Nephron (organoid): ENCODE measurements around the gene BCAS1.

Experiments
- H3K27ac Mint-ChIP-seq, 3 experiments: 2 replicates each; pipeline ENCODE4 v1.8.0; 2020; ENCODE audit warnings: mixed read lengths in 3 of 3, mild to moderate bottlenecking in 2 of 3, moderate library complexity in 1 of 3
- H3K27me3 Mint-ChIP-seq: 2 replicates; pipeline ENCODE4 v1.8.0; 2021; ENCODE audit warnings: low read depth, mild to moderate bottlenecking, moderate library complexity, mixed read lengths
- H3K36me3 Mint-ChIP-seq: 2 replicates; pipeline ENCODE4 v1.8.0; 2020; ENCODE audit warnings: low read depth, mixed read lengths
- H3K4me1 Mint-ChIP-seq: 2 replicates; pipeline ENCODE4 v1.8.0; 2020; ENCODE audit warnings: mixed read lengths
- H3K4me3 Mint-ChIP-seq, 3 experiments: 2 replicates each; pipeline ENCODE4 v1.8.0; 2020; ENCODE audit warnings: mild to moderate bottlenecking in 3 of 3, mixed read lengths in 3 of 3, moderate library complexity in 2 of 3
- H3K9me3 Mint-ChIP-seq: 2 replicates; pipeline ENCODE4 v1.8.0; 2020; ENCODE audit warnings: mixed read lengths
- TF ChIP-seq, protein P1 (sequence below), 3 experiments: fragments of 200-600 bp; sonication (generic); IDR thresholded peaks; one replicate each; pipeline ENCODE4 v1.5.0; 2021; ENCODE audit warnings: antibody characterized with exemption in 3 of 3; ENCODE audit not compliant: unreplicated experiment in 3 of 3

The BCAS1 gene, protein sequence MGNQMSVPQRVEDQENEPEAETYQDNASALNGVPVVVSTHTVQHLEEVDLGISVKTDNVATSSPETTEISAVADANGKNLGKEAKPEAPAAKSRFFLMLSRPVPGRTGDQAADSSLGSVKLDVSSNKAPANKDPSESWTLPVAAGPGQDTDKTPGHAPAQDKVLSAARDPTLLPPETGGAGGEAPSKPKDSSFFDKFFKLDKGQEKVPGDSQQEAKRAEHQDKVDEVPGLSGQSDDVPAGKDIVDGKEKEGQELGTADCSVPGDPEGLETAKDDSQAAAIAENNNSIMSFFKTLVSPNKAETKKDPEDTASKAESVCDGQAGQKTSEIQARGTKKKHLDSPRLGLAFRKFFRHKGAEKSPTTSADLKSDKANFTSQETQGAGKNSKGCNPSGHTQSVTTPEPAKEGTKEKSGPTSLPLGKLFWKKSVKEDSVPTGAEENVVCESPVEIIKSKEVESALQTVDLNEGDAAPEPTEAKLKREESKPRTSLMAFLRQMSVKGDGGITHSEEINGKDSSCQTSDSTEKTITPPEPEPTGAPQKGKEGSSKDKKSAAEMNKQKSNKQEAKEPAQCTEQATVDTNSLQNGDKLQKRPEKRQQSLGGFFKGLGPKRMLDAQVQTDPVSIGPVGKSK

DNA sequence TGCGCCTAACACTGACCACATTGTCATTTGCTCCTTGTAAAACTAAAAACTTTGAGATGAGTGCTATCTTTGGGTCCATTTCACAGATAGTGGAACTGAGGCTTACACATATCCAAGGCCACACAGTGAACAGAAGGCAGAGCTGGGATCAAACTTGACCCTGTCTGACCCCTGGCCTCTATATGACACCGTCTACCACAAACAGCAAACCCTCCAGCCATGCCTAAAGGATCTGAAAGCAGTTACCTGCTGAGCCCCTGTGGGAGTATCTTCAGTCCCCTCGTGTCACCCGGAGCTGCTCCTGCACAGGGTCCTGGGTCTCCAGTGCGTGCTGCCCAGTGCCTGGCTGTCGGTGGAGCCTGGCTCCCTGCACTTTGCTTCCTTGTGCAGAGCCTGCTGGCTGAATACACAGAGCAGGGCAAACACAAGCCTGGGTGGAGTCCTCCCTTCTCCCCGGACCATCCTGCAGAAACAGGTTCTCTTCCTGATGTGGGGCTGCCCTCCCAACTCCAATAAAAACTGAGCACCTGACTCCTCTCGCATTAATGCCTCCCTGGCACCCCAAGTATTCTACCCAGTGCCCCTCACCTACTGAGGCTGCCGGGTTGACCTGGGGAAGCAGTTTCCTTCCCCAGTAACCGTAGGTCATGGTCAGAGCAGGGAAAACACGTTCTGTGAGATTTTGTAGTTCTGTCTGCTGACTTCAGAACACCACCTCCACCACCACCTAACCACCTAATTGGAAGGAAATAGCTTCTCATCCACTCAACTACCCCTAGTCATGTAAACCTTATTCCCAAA, at the start of gene BCAS1:
Gene BCAS1 (minus strand): TSS at position 408 of the 801 bp plus-strand sequence. CDS start 11,876 bp downstream, outside the sequence.
- H3K27ac Mint-ChIP-seq: peak within 1 kb of the TSS in 2 of 3 experiments; percentile 41 to 87
- peaks cover 4% of the 10 kb centered on the region for H3K4me1 Mint-ChIP-seq
- H3K27me3 Mint-ChIP-seq: peaks cover 8% of the 10 kb centered on the region
- no peaks in the 10 kb centered on the region for H3K9me3 Mint-ChIP-seq
- no peaks in the 10 kb centered on the region for H3K36me3 Mint-ChIP-seq
- H3K4me3 Mint-ChIP-seq: no peak within 1 kb of the TSS
- TF ChIP-seq, protein P1, sequence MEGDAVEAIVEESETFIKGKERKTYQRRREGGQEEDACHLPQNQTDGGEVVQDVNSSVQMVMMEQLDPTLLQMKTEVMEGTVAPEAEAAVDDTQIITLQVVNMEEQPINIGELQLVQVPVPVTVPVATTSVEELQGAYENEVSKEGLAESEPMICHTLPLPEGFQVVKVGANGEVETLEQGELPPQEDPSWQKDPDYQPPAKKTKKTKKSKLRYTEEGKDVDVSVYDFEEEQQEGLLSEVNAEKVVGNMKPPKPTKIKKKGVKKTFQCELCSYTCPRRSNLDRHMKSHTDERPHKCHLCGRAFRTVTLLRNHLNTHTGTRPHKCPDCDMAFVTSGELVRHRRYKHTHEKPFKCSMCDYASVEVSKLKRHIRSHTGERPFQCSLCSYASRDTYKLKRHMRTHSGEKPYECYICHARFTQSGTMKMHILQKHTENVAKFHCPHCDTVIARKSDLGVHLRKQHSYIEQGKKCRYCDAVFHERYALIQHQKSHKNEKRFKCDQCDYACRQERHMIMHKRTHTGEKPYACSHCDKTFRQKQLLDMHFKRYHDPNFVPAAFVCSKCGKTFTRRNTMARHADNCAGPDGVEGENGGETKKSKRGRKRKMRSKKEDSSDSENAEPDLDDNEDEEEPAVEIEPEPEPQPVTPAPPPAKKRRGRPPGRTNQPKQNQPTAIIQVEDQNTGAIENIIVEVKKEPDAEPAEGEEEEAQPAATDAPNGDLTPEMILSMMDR (IDR thresholded peaks at IDR 0.05; ENCODE audit: unreplicated experiment in 3 of 3): no peak

DNA sequence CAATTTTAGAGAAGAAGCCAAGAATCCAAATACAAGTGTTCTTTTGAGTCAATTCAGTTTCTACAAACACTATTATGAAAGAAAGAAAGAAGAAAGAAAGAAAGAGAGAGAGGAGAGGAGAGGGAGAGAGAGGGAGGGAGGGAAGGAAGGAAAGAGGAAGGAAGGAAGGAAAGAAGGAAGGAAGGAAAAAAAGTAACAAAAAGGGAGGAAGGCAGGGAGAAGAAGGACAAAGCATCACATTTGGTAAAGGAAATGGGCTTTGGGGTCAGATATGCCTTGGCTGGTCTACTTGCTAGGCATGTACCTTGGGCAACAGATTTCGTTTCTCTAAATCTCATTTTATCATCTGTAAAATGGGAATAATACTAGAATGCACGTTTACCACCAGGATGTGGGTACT, 49.4 kb upstream of the BCAS1 start:
- H3K36me3 Mint-ChIP-seq: no peaks in the 10 kb centered on the region
- peaks cover 4% of the 10 kb centered on the region for H3K4me1 Mint-ChIP-seq
- H3K27me3 Mint-ChIP-seq: peaks cover 8% of the 10 kb centered on the region
- no peak overlapping the region for H3K4me3 Mint-ChIP-seq
- TF ChIP-seq, protein P1 (IDR thresholded peaks at IDR 0.05; ENCODE audit: unreplicated experiment in 3 of 3): no peak
- H3K9me3 Mint-ChIP-seq: no peaks in the 10 kb centered on the region
- no peak overlapping the region for H3K27ac Mint-ChIP-seq

DNA sequence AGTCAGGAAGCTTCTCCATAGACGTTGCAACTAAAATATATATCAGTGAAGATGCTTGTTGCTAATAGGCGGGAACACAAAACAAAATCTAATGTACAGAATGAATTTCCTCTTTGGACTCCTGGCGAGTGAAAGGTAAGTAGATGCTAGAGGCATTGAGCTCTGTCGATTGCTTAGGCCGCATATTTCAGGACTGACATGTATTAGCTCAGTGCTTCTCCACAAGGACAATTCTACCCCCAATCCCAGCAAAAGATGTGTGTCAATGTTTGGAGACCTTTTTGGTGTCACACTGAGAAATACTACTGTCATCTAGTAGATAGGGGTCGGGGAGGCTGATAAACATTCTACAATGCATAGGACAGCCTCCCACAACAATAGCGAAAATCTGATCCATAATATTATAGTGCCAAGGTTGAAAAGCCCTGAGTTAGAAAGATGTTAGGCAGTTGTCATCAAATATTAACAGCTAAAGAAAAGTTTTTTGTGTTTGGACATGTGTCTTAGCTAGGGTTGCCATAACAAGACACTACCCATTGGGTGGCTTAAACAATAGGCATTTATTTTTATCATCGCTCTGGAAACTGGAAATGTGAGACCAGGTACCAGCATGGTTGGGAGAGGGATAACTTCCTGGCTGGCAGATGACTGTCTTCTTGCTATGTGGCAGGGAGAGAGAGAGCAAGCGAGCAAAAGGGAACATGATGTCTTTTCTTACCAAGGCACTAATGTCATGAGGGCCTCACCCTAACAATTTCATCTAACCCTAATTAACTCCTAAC, 48.0 kb upstream of the BCAS1 start:
- Mint-ChIP-seq H3K27me3 (peaks cover 13% of the 10 kb centered on the region), H3K9me3 (no peaks in the 10 kb centered on the region), H3K36me3 (no peaks in the 10 kb centered on the region), H3K4me3 (no peak overlapping the region), H3K27ac (no peak overlapping the region), H3K4me1 (peaks cover 4% of the 10 kb centered on the region)
- TF ChIP-seq, protein P1 (IDR thresholded peaks at IDR 0.05; ENCODE audit: unreplicated experiment in 3 of 3): no peak

DNA sequence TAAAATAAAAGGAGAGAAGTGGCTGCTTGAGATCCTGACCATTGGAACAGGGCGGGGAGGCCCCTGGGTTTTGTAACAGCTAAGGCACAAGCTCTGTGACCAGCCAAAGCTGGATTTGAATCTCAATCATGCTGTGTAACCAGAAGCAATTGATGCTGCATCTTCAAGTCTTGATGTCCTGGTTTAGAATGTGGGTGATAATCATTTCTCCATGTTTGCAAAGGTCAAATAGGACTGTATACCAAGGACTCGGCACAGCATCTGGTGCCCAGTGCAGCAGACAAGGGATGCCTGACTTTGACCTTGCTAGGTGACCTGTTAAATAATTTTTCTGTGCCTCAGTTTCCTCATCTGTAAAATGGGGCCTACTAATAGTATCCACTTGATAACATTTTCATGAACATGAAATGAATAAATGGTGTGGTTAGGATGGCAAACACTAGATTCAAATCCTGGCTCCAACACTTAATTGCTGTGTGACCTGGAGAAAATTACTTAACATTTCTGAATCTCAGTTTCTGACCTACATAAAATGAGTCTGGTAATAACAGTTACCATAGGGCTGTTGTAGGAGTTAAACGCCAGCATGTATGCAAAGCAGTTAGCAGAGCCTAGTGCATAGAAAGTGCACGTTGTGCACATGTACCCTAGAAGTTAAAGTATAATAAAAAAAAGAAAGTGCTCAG, 46.3 kb upstream of the BCAS1 start:
- H3K27me3 Mint-ChIP-seq: peaks cover 13% of the 10 kb centered on the region
- TF ChIP-seq, protein P1 (IDR thresholded peaks at IDR 0.05; ENCODE audit: unreplicated experiment in 3 of 3): no peak
- no peaks in the 10 kb centered on the region for H3K36me3 Mint-ChIP-seq
- no peaks in the 10 kb centered on the region for H3K4me1 Mint-ChIP-seq
- H3K9me3 Mint-ChIP-seq: no peaks in the 10 kb centered on the region
- H3K27ac Mint-ChIP-seq: no peak overlapping the region
- H3K4me3 Mint-ChIP-seq: no peak overlapping the region
